HG02588 (cell line): Measurements from ENCODE around the gene NPIPA5.
"Not testable (repeated sequence)": the region's sequence is repeated elsewhere in the genome, so short reads cannot be mapped to it uniquely, and the experiment has no call there.

Experiments
- ATAC-seq: cut with Tn5 transposase; IDR thresholded peaks from one replicate; pipeline ENCODE4 v1.9.1; 2021; ENCODE audit warnings: mild to moderate bottlenecking, moderate library complexity; ENCODE audit not compliant: unreplicated experiment

NPIPA5 gene

DNA sequence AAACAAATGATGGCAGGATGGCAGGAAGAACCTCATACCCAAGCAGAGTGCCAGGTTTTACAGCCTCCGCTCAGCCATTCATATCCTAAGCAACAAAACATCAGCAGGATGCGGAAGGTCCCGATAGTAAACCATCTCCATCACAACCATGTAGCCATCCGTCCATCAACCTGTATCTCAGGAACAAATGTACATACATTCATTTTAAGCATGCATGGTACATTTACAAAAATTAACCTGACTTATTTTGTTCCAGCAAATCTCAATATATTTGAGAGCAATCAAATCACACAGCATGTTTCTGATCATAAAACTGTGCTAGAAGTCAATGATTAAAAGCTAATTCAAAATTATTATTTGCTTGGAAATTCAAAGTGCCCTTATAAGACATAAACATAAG lies at the start of gene NPIPA5:
Gene NPIPA5 (minus strand): TSS at position 101 of the 400 bp plus-strand sequence. CDS start 0 bp downstream, at position 101.
- not testable (repeated sequence) for ATAC-seq

DNA sequence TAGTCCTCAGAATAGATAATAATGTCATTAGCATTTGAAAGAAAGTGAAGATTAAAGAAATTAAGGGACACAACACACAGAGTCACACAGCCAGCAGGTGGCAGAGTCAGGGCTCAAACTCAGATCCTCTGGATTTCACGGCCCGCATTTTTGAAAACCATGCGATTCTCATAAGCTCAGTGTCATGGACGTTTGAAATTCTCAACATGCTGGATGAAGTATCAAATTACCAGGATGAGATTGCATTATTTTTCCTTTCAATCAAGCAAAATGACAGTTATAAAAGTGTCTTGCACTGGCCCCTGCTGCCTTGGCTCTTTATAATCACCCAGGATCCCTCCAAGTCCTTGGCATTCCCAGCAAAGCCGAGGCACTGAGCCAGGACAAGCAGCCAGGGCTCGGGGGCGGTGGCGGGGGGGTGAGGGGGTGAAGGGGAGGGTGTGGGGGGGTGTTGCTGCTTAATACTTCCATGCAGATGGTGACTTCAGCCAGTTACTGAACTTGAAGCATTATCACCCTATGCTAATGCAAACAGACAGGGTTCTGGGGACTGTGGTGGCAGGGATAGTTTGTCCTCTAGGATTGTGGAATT lies 49.6 kb upstream of the NPIPA5 start:
- no peak for ATAC-seq

DNA sequence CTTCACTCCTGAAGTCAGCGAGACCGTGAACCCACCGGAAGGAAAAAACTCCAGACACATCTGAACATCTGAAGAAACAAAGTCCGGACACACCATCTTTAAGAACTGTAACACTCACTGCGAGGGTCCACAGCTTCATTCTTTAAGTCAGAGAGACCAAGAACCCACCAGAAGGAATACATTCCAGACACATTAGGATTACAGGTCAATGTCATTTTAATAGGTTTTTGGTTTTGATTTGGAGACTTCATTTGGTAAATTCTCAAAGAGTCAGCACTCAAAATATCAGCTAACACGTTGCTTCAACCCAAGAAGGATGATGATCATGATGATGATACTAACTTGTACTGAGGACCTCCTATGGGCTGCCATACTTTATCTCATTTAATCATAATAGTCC lies 48.7 kb upstream of the NPIPA5 start:
- no peak for ATAC-seq

DNA sequence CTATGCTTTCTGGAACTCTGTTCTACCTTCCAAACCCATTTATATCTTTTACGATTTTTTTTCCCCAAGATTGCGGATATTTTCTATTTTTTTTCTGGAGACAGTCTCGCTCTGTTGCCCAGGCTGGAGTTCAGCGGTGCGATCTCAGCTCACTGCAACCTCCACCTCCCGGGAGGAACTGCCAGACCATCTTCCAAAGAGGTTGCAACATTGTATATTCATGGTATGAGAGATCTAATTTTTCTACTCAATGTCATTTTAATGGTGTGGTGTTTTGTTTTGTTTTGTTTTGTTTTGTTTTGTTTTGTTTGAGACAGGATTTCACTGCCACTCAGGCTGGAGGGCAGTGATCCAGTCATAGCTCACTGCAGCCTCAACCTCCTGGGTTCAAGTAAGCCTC lies 47.8 kb upstream of the NPIPA5 start:
- ATAC-seq = no peak

DNA sequence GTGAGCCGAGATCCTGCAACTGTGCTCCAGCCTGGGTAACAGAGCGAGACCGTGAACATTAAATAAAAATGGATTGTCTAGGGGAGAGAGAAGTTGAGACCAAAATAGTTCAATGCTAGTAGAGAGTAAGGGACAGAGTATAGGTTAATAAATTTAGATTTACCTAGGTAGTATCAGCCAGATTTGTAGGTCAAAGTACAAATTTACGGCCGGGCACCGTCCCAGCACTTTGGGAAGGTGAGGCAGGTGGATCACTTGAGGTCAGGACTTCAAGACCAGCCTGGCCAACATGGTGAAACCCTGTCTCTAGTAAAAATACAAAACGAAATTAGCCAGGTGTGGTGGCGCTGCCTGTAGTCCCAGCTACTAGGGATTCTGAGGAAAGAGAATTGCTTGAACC lies 44.1 kb upstream of the NPIPA5 start:
- no peak for ATAC-seq

DNA sequence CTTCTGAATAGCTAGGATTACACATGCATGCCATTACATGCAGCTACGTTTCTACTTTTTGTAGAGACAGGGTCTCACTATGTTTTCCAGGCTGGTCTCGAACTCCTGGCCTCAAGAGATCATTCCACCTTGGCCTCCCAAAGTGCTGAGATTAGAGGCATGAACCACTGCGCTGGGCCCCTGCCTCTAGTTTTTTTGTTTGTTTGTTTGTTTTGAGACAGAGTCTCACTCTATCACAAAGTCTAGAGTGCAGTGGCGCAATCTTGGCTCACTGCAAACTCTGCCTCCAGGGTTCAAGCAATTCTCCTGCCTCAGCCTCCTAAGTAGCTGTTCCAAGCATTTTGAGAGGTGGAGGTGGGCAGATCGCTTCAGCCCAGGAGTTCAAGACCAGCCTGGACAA lies 43.6 kb upstream of the NPIPA5 start:
- ATAC-seq = not testable (repeated sequence)

DNA sequence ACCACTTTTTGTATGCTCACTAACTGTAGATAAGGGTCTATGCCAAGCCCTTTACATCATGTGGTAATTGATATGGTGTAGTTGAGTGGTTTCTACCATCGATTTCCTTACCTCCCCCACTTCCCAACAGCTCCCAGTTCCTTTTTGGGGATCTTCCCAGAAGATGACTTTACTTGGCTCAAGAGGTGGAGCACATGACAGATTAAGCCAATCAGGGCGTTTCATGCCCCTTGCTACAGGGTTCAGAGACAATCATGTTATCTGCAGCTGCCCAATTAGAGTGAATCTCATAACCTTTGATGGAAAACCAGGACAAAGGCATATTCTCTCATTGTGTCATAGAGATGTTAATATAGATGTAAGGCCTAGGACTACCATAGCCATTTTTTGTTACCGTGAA lies 40.1 kb upstream of the NPIPA5 start:
- no peak for ATAC-seq

DNA sequence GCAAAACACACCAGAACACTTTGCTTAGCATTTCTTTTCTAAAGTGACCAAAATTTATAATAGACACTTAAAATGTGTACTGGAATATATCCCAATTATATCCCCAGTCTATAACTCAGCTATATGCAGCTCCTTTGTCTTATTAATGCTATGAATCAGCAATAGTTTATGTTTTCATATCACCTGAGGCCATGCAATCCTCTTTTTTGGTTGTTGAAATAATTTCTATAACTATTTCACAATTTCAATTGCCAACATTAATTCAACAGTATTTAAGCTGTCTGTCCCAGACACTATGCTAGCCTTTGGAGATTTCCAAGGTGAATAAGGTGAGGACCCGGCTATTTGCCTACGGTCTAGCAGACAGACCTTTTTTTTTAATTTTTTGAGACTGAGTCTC lies 39.1 kb upstream of the NPIPA5 start:
- no peak for ATAC-seq

DNA sequence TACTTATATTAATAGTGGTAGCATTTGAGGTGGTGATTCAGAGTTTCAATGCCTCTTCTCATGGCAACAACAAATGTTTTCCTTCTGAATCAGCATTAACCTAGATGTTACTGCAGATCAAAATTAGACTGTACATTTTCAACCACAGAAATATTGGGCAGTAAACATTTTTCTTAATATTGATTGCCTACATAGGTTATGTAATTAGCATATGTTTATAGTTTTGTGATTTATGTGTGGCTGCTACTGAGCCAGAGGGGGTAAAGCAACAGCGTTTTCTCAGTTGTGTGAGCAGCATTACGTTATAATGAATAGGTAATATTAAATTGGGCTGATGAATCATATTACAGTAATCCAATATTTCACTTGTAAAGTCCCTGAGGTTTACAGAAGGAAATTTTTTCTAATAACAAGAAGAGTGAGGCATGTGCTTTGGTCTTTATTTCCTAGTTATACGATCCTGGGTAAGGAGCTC lies 37.5 kb upstream of the NPIPA5 start:
- ATAC-seq = no peak

DNA sequence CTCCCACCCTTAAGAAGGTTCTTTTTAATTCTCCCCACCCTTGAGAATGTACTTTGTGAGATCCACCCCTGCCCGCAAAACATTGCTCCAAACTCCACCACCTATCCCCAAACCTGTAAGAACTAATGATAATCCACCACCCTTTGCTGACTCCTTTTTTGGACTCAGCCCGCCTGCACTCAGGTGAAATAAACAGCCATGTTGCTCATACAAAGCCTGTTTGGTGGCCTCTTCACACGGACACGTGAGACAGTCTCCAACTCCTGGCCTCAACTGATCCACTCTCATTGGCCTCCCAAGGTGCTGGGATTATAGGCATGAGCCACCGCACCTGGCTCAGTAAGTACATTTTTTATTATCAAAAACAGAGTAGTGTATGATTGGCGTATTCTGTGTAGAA lies 31.4 kb upstream of the NPIPA5 start:
- ATAC-seq = not testable (repeated sequence)

DNA sequence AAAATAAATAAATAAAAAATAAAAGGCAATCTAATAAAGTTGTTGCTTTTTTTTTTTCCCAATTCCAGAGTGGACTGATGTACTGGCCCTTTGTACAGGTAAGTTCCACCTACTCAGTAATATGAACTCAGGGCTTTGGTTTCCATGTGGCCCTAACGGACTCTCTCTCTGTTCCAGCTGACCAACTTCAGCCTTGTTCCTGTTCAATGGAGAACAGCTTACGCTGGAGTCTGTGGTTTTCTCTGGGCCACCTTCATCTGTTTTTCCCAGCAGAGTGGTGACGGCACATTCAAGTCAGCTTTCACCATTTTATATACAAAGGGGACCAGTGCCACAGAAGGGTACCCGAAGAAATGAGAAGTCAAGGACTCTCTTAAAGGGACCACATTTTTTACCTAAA lies 29.7 kb upstream of the NPIPA5 start:
- not testable (repeated sequence) for ATAC-seq

DNA sequence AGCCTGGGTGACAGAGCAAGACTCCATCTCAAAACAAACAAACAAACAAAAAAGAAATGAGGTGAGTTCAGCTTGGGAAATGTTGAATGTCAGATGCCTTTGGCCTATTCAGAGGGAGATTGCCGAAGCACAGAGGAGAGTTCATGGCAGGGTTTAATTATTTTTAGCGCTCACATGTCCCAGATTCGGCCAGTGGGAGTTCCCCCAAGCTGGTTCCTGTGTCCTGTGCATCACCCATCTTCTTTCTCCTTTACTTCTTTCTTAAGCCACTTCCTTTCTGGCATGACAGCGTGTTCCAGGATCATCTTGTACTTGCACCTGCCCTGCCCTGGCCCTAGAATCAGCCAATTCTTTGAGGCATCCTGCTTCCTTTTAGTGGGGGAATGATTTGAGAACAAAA lies 26.7 kb upstream of the NPIPA5 start:
- no peak for ATAC-seq

DNA sequence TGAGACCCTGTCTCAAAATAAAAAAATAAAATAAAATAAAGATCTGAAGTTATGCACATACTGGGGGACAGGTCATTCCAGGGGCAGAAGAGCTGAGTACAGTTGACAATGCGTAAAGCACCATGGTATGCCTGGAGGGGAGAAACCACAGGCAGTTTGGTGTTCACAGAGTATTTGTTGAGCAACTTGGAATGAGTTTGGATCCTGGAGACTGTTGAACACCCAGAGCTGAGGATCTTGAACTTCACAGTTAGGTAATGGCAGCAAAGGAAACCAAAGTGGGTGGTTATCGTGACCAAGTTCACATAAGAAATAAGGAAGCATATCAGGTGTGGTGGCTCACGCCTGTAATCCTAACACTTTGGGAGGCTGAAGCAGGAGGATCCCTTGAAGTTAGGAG lies 26.0 kb upstream of the NPIPA5 start:
- ATAC-seq = not testable (repeated sequence)

DNA sequence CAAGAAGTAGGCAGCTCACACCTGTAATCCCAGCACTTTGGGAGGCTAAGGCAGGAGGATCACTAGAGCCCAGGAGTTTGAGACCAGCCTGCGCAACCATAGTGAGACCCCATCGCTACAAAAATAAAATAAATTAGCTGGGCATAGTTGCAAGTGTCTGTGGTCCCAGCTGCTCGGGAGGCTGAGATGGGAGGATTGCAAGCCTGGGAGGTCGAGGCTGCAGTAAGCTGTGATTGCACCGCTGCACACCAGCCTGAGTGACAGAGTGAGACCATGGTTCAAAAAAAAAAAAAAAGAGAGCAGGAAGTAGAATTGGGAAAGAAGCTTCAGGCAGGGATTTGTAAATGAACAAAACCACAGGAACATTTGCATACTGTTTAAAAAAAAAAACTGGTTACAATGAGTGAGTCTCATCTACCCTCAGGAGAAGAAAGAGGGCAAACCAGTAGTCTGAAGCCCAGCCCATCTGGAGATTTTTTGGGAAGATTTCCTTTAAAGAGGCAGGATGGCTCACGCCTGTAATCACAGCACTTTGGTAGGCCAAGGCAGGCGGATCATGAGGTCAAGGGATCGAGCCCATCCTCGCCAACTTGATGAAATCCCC lies 25.4 kb upstream of the NPIPA5 start:
- no peak for ATAC-seq

DNA sequence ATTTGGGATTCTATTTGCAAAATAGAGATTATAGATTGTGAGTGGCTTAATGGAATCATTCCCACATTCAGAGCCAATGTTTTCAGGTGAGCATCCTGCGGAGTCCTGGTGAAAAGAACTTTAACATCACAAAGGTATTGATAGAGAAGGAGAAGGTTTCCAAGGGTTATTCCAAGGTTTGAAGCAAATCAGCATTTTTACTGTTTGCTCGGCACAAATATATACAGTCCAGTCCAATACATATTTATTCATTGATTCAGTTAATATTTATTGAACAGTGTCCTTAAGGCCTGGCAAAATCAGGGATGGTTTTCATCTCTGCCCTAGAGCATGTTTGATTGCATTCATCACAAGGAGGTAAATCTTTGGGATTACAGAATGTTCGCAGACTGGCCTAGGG lies 23.9 kb upstream of the NPIPA5 start:
- ATAC-seq = no peak

DNA sequence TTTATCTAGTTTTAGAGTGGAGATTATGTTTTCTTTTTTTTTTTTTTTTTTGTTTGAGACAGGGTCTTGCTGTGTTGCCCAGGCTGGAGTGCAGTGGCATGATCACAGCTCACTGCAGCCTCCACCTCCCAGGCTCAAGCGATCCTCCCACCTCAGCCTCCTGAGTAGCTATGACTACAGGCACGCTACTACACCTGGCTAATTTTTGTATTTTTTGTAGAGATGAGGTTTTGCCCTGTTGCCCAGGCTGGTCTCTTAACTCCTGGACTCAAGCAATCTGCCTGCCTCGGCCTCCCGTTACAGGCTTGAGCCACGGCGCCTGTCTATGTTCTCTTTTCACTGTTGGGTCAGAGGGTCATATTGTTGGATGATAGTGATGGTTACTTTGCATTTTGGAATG lies 22.2 kb upstream of the NPIPA5 start:
- ATAC-seq = not testable (repeated sequence)

DNA sequence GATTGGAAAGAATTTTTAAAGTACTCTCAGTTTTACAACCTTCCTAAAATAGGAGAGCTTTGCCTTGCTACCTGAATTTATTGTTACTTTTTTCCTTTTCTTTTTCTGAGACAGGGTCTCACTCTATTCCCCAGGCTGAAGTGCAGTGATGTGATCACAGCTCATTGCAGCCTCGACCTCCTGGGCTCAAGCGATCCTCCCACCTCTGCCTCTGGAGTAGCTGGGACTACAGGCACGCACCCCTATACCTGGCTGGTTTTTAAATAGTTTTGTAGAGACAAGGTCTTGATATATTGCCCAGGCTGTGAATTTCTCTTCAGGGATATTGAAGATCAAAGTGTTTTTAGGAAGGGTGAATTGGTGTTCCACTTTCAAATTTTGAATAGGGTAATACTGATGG lies 21.2 kb upstream of the NPIPA5 start:
- no peak for ATAC-seq

DNA sequence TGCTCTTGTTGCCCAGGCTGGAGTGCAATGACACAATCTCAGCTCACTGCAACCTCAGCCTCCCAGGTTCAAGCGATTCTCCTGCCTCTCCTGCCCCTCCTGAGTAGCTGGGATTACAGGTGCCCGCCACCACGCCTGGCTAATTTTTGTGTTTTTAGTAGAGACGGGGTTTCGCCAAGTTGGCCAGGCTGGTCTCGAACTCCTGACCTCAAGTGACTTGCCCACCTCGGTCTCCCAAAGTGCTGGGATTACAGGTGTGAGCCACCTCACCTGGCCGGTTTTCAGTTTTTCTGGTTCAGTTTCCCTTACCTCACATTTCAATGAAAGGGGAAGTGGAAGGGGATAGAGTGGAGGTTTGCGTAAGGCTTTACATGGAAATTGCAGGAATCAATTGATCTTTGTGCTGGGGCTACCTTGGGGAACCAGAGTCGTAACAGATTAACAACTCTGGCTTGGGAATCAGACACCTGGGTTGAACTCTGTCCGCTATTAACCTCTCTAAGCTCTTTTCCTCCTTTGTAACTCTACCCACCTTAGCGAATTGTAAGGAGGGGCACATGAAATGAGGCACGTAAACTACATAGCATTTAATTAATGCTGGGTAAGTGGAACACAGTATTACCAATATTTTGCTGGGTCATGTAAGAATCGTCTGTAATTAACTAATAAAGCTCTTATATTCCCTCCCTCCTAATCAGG lies 20.7 kb upstream of the NPIPA5 start:
- ATAC-seq = no peak

DNA sequence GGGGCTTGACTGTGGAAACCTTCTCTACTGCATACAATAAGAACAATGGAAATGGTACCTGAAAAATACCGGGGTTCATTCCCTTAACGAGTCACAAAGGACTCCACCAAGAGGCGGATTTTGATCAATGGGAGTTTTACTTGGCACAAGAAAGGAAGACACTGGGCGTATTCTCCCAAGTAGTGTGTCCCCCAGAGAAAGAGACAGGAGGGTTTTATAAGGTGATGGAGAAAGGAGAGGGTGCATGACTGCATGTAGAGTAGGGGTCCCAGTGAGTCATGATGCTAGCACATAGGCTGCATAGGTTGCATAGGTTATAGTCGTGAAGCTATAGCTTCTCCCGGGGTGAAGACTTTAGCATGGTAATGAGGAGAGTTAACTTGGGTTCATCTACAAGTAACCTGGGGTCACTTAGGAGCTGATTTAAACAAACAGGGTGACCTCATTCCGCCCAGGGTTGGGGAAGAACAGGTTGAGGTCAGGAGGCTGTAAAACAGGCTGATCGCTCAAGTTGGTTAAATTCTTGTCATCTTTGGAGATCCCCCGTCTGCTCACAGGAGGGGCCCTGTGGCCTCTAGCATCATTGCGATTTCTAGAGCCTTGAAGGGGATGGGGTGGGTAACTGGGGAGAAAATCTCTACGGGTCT lies 19.0 kb upstream of the NPIPA5 start:
- ATAC-seq = no peak

DNA sequence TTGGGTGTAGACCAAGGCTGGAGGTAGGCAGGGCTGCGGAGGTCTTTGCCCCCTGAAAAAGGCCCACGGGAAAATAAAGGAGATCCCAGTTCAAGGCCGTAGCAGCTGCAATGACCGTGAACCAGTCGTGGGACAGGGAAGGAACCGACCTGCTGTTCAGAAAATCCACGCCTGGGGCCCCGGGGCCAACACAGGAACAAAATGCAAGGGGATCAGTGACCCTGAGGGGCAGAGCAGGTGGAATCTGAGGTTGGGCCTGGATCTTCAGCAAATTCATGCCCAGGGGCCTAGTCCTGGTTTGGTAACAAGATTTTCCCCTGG lies 18.4 kb upstream of the NPIPA5 start:
- ATAC-seq = not testable (repeated sequence)

DNA sequence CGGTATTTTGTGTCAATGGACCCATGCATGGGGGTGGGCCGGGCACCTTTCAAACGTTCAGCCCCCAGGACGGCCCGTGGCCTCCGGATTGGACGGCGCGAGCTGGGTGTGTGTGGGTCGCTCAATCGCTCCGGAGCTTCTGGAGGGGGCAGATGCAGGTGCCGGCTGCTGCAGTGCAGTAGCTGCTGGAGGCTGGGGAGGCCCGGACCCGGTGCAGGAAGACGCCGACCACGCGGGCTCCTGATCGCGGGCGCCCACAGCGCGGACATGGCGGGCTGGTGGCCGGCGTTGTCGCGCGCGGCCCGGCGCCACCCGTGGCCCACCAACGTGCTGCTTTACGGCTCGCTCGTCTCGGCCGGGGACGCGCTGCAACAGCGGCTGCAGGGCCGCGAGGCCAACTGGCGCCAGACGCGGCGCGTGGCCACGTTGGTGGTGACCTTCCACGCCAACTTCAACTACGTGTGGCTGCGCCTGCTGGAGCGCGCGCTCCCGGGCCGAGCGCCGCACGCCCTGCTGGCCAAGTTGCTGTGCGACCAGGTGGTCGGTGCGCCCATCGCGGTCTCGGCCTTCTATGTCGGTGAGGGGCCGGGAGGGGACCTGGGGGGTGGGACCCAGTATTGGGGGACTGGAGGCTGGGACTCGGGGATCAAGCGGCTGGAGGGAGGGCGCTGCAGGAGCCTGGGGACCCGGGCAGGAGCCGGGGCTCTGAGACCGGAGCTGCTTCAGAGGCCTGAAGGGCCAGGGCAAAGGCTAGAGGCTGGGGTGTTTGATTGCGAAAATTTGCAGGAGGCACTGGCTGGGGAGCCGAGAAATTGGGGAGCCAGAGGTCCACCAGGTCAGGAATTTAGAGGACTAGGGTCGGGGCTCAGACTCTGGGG lies 17.8 kb upstream of the NPIPA5 start, which contains the start of gene MPV17L:
Gene MPV17L (plus strand): TSS at position 124 of the 878 bp plus-strand sequence. CDS start 144 bp downstream, at position 268.
- ATAC-seq = not testable (repeated sequence)
